Activated CD8-positive, alpha-beta memory T cell treated with anti-CD3 and anti-CD28 coated beads for 1 hour (primary cell): ENCODE data around the gene STON1.
"Not testable (repeated sequence)": the region's sequence is repeated elsewhere in the genome, so short reads cannot be mapped to it uniquely, and the experiment has no call there.

Source experiments
- DNase-seq, 2 donors: peaks; one replicate each; pipeline ENCODE4 v3.0.0-alpha.2; 2020; ENCODE audit warnings: low read depth in 1 of 2; ENCODE audit errors: extremely low read depth in 1 of 2

Gene STON1

DNA sequence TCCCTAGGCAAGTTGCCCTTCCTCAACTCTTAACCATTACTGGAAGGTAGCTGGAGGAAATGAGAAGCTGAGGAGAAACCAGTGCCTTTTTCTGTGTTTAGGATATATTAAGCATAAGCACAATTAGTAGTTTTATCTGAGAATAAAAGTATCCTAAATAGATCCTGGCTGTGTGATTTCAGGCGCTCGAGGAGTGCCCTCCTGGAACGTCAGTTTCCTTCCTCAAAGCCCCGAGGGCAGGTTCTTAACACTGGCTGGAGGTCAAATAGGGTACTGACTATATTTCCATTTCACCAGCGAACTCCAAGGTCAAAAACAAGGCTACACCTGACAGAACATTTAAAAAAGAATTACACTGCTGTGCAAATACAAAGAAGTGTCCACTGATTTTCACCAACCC lies 1.5 kb upstream of the STON1 start:
- no peak for DNase-seq

DNA sequence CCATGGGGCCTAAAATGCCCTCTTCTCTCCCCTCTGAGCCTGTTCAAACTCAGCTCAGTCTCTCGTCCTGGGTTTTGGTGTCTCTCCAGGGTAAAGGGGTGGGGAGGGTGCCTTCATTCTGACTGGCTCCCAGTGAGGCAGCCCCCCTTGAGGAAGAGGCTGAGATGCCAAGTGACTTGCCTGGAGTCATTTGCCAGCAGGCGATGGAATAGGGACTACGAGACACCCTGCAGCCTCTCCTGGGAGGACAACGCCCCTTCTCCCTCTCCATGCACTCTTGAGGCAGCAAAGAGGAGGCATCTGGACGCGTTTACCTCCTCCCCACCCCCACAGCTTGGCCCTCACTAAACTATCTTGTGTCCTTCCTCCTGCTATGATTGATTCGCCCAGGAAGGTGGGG lies 760 bp upstream of the STON1 start:
- no peak for DNase-seq

DNA sequence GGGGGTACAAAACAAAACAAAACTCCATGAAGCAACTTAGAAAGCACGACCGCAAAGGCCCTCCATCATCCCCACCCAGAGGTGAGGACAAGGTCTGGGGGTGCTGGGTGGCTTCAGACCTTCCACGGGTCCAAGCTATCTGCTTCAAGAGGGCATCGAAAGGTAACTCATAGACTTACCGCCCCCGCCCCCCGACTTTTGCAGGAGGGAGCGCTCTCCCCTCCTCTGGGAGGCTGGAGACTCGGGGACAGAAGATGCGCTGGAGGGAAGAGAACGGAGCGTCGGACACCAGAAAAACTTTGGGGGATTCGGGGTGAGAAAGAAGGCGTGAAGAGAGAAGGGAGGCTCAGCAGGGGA lies 300 bp upstream of the STON1 start:
- no peak for DNase-seq

DNA sequence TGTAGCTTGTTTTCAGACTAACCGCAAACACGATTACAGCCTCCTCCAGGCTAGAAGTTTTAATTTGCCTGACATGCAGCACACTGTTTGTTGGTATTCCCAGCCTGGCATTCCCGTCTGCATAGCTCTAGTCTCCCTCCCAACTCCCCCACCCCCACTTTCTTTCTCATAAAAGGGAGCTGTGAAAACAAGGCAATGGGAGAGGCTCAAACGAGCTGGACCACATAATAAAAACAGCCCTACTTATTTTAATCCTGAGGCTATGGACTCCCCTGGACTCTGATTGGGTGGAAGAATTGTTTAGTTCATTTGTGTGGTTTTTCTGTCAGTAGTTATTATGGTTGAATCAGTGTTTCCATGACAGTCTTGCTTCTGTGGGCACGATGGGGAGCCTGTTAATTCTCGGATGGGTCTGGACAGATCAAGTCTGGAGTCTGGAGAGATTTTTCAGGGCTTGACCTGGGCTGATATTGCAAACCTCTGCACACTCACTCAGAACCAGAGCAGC lies 1.2 kb downstream of the STON1 start:
- no peak for DNase-seq

DNA sequence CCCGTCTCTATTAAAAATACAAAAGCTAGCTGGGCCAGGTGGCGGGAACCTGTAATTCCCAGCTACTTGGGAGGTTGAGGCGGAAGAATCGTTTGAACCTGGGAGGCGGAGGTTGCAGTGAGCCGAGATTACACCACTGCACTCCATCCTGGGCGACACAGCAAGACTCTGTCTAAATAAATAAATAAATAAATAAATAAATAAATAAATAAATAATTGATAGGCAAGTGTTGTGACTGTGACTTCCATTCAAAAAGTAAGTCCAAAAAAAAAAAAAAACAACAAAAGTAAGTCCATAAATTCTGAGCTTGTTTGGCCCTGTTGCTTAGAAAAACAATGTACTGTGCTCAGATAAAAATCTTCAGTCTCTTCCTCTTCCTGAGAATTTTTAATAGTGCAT lies 2.2 kb downstream of the STON1 start:
- DNase-seq, result no peak

DNA sequence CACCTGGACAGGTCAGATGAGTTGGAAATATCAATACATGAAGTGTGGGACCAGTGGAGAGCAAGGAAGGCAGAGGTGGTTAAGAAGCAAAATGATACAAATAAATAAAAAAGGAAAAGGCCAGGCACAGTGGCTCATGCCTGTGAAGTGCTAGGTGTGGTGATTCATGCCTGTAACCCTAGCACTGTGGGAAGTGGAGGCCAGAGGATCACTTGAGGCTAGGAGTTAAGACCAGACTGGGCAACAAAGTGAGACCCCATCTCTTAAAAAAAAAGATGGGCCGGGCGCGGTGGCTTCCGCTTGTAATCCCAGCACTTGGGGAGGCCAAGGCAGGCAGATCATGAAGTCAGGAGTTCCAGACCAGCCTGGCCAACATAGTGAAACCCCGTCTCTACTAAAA lies 2.9 kb downstream of the STON1 start:
- no peak for DNase-seq

DNA sequence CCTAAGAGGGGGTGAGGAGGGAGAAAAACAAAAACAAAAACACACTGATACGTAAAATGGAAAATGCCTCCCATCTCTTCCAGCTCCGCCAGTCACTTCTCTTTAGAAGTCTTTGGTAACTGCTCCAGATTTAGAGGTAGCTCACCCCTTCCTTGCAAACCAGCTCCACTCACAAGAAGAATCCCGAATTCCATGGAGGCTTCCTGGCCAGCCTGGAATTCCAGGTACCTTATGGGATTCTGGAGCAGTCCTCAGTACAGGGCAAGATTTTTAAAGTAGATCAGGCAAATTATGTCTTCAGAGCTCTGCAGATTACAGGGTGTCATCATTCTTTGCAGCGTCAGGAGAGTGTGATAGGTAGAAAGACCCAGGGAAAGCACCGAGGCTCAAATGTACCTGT lies 4.8 kb downstream of the STON1 start:
- no peak for DNase-seq

DNA sequence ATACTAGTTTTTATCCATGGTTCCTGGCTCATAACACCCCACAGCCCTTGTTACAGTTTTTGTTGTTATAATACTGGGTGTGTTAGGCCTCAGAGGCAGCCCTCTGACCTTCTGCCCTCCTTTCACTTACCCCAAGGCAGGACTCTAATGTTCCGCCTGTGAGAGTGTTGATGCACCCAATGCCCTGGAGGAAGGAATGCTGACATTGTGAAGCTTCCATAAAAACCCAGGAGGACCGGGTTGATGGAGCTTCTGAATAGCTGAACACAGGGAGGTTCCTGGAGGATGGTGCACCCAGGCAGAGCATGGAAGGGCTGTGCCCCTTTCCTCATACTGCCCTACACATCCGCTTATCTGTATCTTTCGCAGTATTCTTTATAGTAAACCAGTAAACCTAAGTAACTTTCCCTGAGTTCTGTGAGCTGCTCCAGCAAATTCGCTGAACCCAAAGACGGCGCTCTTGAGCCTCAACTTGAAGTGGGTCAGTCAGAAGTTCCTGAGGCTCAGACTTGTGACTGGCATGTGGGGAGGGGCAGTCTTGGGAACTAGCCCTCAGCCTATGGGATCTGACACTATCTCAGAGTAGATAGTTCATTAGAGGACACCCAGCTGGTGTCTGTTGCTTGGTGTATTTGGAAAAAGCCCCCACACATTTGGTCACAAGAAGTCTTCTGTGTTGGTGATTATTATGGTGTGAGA lies 10.4 kb downstream of the STON1 start:
- DNase-seq, result no peak

DNA sequence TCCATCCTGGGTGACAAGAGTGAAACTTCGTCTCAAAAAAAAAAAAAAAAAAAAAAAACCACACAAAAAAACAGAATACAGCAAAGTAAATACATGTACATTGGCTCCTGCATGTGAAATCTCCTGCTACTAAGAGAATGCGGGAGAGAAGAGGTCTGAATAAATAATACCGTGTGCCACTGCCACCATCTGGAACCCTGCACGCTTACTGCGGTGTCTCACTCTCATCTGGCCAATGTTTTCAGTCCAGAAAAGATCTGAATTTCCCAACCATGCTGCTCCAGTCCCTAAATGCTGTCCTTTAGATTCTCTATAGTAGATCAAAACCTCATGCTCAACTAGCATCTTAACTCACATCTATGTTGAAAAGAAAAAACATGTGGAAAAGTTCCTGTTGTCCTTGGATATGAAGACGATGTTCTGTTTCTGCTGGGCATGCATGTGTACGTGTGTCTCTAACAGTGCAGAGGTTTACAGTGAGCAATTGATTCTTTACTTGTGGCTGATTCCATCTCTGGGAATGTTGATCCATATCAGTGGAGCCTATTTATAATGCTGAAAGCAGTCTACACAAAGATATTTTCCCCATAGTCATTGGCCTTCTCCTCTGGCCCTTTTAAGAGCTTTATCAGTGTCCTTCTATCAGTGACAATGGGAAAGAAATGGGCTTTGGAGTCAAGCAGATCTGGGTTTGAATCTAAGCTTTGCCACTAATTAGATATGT lies 11.9 kb downstream of the STON1 start:
- no peak for DNase-seq

DNA sequence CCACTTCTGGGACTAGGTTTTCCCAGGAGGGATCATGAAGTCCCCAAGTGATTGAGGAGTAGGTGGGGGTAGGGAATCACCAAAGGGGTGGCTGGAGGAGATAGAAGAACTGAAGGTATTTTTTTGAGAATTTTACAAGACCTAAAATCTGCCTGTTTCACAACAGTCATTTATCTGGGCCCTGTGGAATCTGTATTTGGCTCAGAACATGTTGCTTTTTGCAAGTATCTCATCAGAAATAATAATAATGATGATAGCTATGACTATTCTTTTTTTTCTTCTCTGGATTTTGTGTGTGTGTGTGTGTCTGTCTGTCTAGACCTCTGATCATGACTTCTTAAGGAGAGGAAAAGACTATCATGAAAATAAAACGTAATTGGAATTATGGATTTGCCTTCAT lies 13.9 kb downstream of the STON1 start:
- no peak for DNase-seq

DNA sequence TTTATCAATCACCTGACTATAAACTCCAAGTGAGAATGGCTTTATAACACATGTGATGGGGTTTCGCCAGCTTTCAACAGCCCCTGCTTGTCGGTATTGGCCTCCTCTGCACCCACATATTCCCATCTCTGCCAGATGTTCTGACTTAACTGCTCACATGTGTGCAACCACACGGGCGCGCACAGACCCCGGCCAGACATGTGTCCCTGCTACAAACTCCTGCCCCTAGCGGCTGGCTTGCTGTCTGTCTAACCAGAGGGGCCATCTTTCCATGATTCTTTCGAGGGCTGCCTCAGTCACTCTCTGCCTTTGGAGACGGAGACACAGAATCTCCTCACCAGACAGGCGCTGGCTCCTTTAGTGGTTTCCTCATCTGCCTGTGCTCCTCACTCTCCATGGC lies 15.3 kb downstream of the STON1 start:
- DNase-seq, result no peak

DNA sequence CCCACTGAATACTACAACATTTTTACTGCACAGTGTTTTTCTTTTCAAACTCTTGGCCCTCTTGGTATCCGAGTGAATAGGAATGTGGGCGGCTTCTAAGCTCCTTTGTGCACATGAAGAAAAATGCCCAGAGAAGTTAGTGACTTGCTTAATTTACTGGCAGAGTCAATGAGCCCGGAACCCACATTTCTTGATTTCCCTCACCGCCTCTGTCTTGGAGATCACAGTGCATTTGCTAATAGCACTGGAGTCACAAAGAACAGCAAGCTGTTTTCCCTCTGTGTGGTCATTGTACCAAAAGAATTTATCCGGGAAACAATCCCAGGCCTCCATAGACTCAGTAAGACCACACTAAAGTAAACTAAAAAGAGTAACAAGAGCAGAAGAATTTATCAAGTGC lies 18.9 kb downstream of the STON1 start:
- no peak for DNase-seq

DNA sequence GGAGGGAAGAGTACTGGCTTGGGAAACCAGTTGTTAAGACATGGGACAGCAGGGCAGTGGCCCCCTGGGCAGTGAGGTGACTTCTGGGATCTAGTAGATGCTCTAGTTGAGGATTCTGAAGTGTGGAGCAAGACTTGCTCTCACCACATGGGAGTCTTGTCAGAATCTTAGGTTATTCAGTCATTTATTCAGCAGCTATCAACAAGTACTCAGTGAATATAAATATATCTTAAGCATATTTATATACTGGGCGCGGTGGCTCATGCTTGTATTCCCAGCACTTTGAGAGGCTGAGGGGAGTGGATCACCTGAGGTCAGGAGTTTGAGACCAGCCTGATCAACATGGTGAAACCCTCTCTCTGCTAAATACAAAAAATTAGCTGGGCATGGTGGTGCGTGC lies 20.0 kb downstream of the STON1 start:
- no peak for DNase-seq

DNA sequence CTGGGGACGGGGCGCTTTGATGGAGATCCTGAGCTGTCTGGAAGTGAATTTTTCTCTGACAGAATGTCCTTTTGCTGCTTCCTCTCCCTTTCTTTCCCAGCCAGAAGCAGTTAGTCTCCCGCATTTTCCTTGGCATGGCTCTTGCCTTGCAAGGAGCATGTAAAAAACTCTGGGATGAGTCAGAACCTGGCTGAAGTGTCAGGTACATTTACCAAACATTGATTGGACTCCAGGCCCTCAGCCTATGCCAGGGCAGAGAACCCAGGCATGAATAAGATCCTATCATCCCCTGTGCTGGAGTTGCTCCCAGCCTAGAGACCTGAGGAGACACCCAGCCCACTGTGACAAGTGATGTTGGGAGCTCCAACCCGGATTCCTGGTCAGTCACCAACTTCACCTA lies 21.6 kb downstream of the STON1 start:
- DNase-seq, result no peak

DNA sequence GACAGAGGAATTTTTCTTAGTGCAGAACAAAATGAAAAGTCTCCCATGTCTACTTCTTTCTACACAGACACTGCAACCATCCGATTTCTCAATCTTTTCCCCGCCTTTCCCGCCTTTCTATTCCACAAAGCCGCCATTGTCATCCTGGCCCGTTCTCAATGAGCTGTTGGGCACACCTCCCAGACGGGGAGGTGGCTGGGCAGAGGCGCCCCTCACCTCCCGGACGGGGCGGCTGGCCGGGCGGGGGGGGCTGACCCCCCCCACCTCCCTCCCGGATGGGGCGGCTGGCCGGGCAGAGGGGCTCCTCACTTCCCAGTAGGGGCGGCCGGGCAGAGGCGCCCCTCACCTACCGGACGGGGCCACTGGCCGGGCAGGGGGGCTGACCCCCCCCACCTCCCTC lies 25.1 kb downstream of the STON1 start:
- DNase-seq, result not testable (repeated sequence)

DNA sequence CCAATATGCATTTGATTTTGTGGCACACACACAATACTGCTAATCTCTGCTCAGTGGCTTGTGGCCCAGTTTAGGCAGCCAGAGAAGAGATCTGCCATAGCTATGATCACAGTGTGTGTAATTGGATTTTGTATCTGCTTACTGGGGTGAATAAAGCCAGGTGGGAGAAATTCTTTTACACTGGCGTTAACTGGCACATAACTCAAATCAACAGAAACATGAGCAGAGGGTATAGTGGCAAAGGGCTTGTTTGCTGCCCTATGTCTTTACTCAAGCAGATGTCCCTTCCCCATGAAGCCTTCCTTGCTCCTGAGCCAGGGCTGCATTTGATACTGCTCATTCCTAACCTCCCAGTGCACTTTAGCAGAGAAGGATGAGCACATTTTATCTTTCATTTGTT lies 28.5 kb downstream of the STON1 start:
- DNase-seq, result no peak

DNA sequence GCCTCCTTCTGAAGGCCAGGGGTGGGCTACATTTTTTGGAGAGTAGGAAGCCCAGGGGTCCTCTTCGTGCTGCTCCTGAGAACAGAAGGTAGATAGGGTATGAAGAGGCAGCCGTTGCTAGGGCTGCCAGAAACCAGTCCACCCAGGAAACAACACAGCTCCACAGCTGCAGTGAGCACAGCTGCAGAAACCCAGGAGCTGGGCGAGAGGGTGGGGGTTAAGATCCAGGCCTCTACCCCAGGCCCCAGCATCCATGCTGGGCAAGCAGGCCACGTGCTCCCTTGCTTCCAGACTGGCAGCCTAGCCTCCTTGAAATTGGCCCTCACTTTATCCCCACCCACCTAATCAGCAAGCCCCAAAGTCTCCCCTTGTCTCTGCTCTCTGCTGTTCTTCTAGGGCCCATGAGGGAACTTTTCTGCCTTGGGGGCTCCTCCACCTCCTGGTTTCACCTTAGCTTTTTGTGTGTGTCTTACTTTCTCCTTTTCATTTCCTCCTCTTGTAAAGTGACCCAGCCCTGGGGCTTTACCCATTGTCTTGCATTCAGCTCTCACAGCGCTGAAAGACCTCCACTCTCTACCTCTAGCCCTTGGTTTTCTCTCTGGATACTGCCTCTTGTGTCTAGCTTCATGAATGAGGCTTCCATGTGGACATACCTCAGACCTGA lies 30.7 kb downstream of the STON1 start:
- no peak for DNase-seq

DNA sequence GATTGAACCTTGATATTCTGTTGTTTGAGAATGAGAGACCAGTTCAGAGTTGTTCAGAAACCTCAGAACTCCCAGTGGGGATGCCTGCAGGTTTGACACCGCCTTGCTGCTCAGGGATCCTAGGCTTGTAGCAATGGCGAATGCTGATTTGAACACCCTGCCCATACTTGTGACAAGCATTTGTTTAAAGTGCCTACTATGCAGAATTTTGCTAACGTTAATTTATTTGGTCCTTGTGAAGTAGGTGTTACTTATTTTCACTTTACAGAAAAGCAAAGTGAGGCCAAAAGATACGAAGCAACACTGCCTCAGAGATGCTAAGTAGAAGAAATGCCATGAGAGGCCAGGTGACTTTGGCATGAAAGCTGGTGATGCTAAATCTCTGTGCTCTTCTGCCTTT lies 32.3 kb downstream of the STON1 start:
- no peak for DNase-seq

DNA sequence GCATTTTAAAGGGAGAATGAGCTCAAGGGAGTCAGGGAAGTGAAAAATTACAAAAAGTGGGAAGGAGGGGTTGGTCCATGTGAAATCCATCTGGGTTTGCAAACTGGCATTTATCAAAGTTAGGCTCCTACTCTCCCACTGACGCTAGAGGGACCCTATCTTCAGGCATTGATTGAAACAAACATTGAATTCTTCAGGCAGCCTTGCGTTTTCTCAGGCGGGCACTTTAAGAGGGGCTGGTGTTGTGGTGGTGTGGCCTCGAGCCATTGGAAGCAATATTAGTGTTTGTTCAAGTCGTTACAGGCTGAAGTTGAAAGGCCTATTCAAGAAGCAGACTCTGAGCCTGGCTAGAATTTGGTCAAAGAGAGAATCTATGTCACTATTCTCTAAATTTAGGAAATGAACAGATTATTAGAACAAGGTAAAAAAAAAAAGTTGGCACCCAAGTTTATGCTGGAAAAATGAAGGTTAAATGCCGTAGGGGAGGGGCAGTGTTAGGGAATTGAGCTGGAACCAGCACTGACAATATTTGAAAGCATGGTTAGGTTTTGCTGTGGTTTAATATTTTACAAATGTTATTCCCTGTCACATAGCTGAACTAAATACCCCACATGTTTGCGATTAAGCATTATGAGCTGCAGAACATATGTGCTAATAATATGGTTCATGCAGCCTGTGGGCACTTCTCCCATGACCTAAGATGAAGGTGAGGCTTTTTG lies 36.8 kb downstream of the STON1 start:
- DNase-seq, result no peak

DNA sequence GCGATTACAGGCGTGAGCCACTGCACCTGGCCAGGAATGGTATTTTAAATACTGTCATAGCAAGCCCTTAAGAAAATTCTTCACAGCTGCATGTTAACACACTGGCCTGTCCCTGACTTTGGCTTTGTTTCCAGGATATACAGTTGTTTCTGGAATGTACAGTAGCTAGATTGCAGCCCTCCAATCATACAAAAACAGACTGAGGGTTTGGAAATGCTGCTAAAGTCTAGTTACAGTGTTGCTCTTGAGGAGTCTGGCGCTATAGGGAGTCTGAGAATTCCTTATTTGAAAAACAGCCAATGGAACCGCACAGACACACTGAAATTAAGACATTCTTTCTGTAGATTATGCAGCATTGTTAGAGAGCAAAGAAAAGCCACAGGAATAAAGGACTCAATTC lies 37.7 kb downstream of the STON1 start:
- no peak for DNase-seq

DNA sequence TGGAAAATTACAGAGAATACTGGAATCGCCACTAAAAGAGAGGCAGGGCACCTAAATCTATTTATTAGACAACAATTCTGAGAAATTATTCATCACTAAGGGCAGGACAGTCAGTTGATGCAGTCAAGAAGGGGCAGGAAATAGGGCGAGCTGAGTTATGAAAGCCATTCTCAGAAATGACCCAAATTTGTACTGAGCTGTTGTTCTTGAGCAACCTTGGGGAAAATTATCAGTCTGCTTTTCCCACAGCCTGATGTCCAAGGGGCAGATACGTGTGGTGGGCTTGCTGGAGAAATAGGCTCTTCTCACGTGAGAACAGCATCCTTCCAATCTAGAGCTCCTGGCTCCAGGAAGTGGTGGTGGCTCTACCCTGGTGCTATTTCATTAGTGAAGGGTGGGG lies 38.6 kb downstream of the STON1 start:
- DNase-seq, result no peak

DNA sequence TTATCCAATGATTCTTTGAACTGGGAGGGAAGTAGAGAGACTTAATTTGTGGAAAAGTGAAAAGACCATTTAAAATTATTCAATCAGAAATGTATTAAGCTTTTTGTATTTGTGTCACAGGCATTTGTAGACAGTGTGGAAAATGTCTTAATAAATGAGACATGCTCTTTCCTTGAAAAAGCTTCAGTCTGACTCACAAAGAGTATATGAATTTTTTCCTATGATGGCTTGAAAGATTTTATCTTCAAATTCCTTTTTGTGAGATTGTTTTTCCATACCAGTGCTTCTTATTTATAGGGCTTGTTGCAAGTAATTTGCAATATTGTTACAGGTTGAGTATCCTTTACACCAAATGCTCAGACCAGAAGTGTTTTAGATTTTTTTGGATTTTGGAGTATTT lies 39.5 kb downstream of the STON1 start:
- DNase-seq, result no peak
